Stimulated activated CD8-positive, alpha-beta memory T cell treated with anti-CD3 and anti-CD28 coated beads, Interleukin-2, amount 100 ng/mL, for 1 hour (primary cell): ENCODE data around the gene PLXNA4.
"Not testable (repeated sequence)": the region's sequence is repeated elsewhere in the genome, so short reads cannot be mapped to it uniquely, and the experiment has no call there.

Experiments
- DNase-seq, 2 donors: peaks; one replicate each; pipeline ENCODE4 v3.0.0-alpha.2; 2020; ENCODE audit warnings: low read depth in 2 of 2

PLXNA4 gene

GRCh38 chr7:132179080-132179430 lies 397.2 kb downstream of the PLXNA4 start:
- DNase-seq, result no peak

- DNase-seq, result not testable (repeated sequence)
Measured at GRCh38 chr7:132178402-132179079, 397.7 kb downstream of the PLXNA4 start.

DNA sequence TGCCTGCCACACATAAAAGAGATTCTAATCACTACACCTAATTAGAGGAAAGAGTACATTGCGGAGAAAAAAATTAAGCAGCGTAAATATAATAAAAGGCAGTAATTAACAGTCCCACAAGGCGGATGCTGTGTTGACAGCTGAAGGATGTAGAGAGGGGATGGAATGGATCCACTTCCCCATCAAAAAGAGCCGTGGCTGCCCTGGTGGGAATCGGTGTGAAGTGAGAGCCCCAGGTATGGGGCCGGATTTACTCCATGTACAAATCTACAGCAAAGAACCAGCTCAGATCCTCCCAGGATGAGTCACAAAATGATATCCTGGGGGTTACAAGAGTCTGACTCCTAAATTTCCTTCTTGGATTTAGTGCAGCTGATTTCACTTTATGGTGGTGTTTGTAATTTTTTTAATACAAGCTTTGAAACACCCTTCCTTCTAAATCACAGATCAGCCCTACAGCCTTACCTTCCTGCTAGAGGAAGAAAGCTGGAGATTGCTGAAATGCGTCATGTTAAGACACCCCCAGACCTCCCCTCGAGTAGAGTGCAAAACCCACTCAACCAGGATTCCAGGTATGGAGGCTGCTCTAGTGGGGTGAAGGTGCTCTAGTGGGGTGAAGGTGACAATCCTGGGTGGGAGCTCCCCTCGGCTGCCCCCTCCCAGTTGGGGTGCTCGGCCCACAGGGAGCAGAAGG lies 398.4 kb downstream of the PLXNA4 start:
- no peak for DNase-seq

DNA sequence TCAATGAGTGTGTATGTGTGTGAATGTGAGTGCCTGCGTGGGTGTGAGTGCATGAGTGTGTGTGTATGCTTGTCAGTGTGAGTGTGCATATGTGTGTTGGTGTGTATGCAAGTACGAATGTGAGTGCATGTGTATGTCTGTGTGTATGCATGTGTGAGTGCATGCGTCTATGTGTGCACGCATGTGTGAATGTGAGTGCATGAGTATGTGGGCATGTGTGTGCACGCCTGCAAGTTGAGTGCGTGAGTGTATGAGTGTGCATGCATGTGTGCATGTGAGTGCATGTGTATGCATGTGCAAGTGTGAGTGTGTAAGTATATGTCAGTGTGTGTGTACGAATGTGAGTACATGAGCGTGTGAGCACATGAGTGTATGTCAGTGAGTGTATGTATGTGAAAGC lies 399.6 kb downstream of the PLXNA4 start:
- no peak for DNase-seq

GRCh38 chr7:132171130-132171576 lies 405.1 kb downstream of the PLXNA4 start:
- DNase-seq, result no peak

GRCh38 chr7:132169730-132170129 lies 406.5 kb downstream of the PLXNA4 start:
- no peak for DNase-seq

- DNase-seq, result no peak
Measured at GRCh38 chr7:132168239-132168638, 408.0 kb downstream of the PLXNA4 start.

- not testable (repeated sequence) for DNase-seq
Measured at GRCh38 chr7:132165695-132166094, 410.6 kb downstream of the PLXNA4 start.

GRCh38 chr7:132164558-132165125 lies 411.6 kb downstream of the PLXNA4 start:
- DNase-seq, result no peak

DNA sequence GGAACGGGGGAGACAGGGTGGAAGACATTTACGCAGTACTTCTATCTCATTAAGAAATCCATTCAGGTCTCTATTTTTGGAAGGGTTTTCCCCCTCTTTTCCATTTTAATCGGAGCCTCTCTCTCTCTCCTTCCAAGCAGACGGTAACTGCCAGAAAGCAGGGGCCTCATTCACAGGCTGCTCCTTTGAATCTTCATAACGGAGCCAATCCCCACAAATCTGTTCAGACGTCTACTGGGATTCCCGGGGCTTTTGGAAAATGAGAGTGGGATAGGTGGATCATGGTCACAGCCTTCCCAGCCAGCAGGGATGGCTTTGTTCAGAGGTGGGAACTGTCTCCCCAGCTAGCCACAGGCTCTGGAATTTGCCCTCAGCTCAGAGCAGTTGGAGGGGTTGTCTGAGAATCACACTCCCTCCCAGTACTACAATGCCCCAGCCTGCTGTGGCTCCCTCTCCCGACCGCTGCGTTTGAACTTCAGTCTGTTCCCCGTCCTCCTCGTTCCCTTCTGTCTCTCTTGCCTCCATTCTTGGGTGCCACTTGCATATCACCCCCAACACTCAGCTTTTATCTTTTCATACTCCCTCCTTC lies 413.6 kb downstream of the PLXNA4 start:
- no peak for DNase-seq

DNA sequence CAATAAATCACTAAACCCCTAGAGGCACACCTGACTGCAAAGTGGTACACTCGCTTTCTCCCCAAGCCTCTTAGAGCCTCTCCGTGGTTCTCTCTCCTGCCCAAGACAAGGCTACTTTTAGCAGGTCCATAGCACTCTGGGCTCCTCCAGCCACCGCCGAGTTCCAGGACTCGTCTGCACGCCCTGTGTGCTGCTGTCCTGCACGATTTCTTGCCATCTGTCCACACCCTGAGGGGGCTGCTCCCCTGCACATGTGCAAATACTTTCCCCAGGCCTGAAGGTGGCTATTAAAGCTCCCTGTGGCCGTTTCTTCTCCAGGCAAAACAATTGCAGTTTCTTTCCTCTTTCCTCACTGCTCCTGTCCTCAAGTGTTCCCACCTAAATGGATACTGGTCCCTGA lies 414.3 kb downstream of the PLXNA4 start:
- no peak for DNase-seq

GRCh38 chr7:132161533-132161915 lies 414.7 kb downstream of the PLXNA4 start:
- no peak for DNase-seq

- DNase-seq, result no peak
Measured at GRCh38 chr7:132160611-132161532, 415.4 kb downstream of the PLXNA4 start.

DNA sequence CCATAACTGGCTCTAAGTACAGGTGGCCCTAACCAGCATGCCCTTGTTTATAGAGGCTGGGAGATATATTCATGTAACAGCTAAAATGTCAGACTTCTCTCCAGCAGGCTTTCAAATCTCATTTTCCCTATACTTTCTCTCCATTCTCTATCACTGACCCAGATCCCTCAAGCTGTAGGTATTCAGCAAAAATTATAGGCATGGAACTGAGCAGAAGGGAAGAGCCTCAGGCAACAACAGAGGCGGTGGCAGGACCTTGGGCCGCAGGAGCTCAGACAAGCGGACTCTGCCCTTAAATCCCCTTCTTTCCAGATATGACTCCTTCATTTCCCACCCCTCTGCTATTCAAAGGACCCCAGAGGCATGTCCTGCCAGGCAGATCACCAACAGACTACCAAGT lies 417.4 kb downstream of the PLXNA4 start:
- no peak for DNase-seq

- no peak for DNase-seq
Measured at GRCh38 chr7:132158166-132158565, 418.1 kb downstream of the PLXNA4 start.

GRCh38 chr7:132155715-132156114 lies 420.6 kb downstream of the PLXNA4 start:
- DNase-seq, result no peak

- DNase-seq, result no peak
Measured at GRCh38 chr7:132154695-132155471, 421.4 kb downstream of the PLXNA4 start.

DNA sequence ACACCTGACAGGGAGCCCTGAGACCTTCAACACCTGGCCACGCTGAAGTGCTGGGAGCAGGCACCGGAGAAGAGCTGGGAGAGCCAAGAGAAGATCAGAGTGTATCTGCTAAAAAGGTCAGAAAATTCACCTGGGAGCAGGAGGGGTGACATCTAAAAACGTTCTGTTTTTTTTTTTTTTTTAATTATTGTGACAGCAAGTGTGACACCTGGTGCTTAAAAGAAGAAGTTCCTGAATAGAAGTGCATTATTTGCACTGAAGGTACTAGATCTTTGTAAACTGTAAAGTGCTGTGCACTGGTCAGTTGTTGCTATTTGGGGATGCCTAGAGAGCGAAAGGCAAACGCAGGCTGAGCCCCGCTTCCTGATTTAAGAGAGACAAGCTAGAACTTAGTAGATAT lies 422.0 kb downstream of the PLXNA4 start:
- DNase-seq, result no peak

DNA sequence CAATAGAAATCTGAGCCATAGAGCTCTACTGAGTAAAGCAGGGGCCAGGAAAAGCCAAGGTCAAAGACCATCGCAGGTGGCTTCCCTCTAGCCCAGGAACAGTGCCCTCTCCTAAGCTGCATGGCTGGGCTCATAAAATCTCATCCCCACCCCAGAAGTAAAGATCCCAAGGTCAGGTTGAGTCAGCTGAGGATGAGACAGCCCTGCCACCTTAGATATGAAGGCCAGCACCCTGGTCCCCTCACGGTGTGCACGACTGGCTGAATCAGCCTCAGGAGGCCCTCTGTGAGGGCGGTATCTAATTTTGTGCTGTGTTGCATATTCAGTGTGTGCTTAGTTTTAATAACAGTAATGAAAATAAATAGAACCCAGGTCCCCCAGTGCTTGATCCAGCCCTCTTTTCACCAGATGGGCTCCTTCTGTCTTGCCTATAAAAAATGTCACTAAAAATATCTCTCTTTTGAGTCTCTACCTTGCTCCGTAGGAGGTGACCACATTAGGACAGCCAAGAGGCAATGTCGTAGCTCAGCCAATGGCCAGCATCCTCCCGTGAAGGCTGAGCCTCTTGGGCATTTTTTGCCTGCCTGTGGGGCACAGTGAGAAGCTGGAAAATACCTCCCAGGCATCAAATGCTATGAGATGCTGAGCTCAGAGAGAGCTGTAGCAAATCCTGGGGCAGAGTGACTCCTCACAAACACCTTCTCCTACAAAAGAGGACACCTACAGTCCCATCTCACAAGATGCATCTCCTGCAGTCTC lies 424.0 kb downstream of the PLXNA4 start:
- no peak for DNase-seq

DNA sequence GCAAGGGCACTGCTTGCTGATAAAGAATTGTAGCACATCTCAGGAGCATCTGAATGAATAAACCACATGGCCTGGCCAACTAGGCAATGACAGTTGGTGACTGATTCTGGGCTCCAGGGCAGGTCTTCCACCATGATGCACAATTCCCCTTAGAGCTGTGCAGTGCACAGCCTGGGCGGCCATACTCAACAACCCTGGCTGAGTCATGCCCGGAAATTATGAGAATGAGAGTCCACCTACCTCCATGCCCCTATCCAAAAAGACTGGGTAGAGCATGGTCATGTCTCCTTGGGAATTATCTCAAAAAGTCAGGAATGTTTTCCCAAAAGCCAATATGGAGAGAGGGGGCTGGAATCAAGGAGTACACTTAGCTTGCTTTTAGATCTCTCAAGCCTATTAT lies 425.6 kb downstream of the PLXNA4 start:
- no peak for DNase-seq
